Activated T-cell treated with anti-CD3 and anti-CD28 coated beads, Interleukin-2, amount 50 U/mL, for 1 hour (primary cell): ENCODE measurements around the gene TMEM108.

Source experiments
- DNase-seq: peaks from one replicate; pipeline ENCODE4 v3.0.0-alpha.2; 2020

The TMEM108 gene

GRCh38 chr3:133367956-133368355 lies 329.8 kb downstream of the TMEM108 start:
- no peak for DNase-seq

GRCh38 chr3:133368371-133369067 lies 330.3 kb downstream of the TMEM108 start:
- DNase-seq: no peak

DNA sequence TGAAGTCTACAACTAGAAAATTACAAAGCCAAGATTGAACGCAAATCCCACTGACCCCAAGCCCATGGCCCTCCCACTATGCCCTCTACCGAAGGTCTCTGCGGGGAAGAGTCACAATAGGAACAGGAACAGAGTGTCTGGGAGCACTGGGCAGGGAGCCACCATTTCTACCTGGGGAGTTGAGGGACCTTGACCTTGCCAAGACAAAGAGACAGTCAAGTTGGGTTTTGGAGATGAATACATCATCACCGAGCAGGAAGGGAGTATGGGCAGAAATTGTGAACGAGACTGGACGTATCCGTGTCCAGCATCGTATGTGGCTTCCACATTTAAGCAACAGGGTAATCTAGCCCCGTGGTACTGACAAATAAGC lies 330.9 kb downstream of the TMEM108 start:
- DNase-seq: no peak

GRCh38 chr3:133371181-133371580 lies 333.0 kb downstream of the TMEM108 start:
- DNase-seq: no peak

DNA sequence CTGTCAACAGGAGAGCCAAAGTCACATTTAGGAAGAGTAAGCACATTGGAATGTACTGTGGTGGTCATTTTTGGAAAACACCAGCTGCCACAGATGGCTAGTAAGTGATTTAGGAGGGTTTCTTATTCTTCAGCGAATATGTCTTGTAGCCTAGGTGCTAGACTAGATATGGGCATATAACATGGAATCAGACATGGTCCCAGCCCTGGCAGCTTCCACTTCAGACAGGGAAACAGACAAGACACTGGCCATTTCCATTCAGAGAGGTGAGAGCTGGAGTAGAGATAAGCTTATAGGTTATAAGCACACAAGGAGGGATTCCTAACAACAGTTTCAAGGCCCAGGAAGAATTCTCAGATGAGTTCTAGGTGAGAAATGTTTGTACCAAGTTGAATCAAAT lies 333.5 kb downstream of the TMEM108 start:
- no peak for DNase-seq

- no peak for DNase-seq
Measured at GRCh38 chr3:133374708-133375402, 336.7 kb downstream of the TMEM108 start.

- no peak for DNase-seq
Measured at GRCh38 chr3:133375403-133375745, 337.2 kb downstream of the TMEM108 start.

- no peak for DNase-seq
Measured at GRCh38 chr3:133376810-133377209, 338.6 kb downstream of the TMEM108 start.

DNA sequence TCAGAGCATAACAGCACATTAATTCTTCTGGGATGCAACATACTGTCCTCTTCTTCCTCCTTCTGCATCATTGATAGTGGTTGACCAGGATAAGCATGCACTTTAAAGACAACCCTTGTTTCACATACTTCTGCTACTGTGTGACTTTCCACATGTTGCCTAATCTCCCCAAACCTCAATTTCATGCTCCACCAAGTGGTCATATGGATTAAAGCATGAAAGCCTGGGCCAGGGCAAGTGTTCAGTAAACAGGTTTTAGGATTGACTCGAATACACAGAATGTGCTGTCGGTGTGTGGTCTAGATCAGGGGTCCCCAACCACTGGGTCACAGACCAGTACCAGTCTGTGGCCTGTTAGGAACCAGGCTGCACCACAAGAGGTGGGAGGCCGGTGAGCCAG lies 339.2 kb downstream of the TMEM108 start:
- DNase-seq: no peak

GRCh38 chr3:133379926-133380325 lies 341.7 kb downstream of the TMEM108 start:
- DNase-seq: no peak

DNA sequence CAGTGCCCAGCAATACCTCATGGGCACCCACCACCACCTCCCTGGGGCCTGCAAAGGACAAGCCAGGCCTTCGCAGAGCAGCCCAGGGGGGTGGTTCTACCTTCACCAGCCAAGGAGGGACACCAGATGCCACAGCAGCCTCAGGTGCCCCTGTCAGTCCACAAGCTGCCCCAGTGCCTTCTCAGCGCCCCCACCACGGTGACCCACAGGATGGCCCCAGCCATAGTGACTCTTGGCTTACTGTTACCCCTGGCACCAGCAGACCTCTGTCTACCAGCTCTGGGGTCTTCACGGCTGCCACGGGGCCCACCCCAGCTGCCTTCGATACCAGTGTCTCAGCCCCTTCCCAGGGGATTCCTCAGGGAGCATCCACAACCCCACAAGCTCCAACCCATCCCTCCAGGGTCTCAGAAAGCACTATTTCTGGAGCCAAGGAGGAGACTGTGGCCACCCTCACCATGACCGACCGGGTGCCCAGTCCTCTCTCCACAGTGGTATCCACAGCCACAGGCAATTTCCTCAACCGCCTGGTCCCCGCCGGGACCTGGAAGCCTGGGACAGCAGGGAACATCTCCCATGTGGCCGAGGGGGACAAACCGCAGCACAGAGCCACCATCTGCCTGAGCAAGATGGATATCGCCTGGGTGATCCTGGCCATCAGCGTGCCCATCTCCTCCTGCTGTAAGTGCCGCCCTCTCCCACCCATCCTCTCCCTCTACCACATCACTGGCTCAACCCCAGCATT lies 342.5 kb downstream of the TMEM108 start:
- DNase-seq: no peak

DNA sequence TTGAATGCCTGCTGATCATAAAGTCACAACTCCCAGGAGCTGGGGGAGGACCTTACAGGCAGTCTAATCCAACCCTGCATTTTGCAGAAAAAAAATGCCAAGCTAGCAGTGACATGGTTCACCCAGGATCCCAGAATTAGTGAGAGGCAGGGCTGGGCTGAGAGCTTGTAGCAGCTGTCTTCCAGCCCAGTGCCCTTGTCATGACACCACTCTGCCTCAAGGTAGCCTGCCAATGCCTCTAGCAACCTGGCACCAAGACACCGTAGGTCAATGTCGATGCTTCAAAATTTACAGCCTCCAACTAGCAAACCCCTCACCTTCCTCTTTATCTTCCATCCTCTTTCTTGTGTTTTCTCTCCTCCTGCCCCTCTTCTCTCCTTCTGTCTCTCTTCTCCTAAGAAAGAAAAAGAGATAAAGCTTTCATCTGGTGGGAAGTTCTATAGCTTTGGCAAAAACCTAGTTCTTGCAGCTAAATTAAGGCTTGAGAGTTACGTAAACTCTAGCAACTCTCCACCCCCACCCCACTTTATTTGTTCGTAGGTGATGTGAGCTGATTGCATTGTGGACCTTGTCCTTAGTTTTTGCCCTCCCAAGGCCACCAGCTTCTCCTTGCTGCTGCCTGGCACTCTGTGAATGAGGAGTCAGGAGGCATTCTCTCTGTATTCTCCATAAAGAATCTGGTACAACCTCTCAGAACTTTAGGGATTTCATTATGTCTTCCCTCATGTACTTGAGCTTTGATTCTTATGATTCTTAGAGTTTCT lies 343.3 kb downstream of the TMEM108 start:
- no peak for DNase-seq

DNA sequence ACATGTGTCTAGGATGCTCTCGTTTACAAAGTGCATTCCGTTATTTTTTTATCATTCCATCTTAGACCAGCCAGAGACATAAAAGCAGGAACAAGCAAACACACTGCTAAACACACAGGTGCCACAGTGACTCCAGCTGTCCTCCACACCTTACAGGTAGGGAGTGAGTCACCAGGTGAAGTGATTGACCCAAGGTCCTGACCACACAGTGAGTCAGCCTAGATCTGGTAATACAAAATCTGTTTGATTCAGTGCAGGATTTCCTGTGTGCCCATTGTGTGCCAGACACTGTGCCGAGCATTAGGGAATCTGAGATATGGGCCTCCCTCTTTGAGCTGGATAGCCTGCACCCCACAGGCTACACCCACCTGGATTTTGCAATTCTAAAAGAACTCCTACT lies 345.0 kb downstream of the TMEM108 start:
- DNase-seq: no peak

GRCh38 chr3:133383741-133384140 lies 345.6 kb downstream of the TMEM108 start:
- no peak for DNase-seq

DNA sequence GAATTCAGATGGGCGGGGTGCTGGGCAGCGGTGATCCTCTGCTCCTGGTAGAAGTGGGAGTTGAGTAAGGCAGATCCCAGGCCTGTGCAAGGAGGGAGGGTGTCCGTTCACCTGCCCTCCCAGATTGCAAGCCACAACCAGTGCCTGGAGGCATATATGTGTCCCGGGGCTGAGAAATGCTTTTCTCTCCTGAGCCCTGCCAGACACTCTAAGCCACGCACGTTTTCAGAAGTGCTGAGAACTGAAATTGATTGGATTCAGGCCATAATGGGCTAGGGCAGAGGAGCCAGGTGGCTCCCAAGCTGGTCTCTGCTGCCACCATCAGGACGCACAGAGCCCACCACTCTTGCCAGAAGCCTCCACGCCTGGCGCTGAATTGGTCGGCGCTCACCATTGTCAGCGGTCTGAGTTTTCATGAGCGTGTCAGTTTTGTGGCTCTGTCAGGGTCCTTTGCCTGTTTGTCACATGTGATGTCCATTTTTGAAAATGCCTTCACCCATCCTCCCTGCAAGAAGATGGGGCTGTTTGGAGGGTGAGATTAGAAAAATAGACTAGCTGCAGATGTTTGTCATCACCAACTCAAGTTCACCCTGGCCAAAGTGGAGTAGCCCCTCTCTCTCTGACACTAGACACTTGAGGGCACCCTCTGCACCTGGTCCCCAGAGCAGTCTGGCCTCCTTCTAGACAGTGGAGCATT lies 346.3 kb downstream of the TMEM108 start:
- no peak for DNase-seq

- DNase-seq: no peak
Measured at GRCh38 chr3:133386876-133387275, 348.7 kb downstream of the TMEM108 start.

DNA sequence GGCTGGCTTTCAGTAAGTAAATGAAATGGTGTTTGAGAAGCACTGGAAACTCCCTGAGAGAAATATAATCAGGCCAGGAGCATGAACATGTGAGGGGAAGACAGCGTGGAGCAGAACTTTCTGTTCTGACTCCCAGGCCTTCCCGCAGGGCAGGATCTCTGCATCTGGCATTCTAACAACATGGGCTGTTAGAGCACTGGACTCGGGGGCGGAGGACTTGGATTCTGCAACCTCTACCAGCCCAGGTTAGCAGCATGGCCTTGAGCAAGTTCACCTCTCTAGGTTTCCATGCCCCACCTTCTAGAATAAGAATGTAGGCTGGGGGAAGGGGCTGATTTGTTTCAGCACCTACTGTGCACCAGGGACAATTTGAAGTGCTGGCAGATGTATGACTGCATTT lies 349.1 kb downstream of the TMEM108 start:
- no peak for DNase-seq

DNA sequence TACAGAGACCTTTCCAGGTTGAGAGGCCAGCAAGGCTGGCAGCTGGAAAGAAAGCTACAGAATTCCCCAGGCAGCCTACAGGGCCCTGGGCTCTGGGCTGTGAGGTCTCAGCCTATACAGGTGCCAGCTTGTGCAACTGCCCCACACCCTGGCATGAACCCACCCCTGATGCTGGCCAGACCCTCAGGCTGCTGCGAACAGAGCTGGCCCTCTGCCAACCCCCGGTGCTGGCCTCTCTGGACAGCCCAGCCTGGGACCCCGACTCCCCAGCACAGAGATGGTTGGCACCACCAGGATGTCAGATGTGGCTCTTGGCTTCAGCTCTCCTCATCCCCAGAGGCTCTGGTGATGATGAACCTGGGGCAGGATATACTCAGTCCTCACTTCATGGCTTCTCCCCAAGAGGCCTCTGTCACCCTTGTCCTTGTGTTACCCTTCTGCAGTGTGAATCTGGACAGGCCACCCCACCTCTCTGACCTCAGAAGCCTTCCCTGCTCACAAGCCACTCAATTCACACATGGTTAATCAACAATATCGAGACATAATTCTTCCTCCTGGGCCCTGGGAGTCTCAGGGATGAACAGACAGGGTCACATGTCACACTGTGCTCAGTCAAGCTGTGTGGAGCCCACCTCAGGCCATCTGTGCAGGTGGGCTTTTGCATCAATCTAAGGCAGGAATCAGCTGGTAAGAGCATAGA lies 350.7 kb downstream of the TMEM108 start:
- no peak for DNase-seq

DNA sequence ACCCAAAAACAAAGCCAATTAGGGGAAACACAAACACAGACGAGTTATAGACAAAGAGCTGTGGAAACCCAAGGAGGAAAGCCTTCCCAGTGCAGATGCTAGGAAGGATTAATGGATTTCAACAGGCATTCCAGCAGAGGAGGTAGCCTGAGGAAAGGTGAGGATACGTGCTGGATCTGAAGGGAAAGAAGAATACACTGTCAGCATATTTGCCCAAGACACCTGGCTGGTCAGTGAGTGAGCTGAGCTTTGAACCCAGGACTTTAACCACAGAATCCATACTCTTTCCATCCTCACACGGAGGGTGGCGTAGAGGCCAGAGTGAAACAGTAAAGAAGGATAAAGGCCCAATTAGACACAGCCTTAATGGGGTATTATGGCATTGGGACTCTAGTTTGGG lies 352.5 kb downstream of the TMEM108 start:
- no peak for DNase-seq

GRCh38 chr3:133393204-133393603 lies 355.0 kb downstream of the TMEM108 start:
- no peak for DNase-seq

GRCh38 chr3:133393691-133394474 lies 355.7 kb downstream of the TMEM108 start:
- DNase-seq: no peak
